Tibial nerve (tissue), 4 donors: ENCODE results near the gene CYFIP2.

Source experiments
- CTCF ChIP-seq, 5 experiments: fragments of 200-600 bp in 3 of 5; fragments of 450-650 bp in 2 of 5; sonication (generic) in 3 of 5; IDR thresholded peaks; one replicate each; pipeline ENCODE4 v1.5.1; 2016 to 2019; ENCODE audit warnings: antibody characterized with exemption in 5 of 5, mild to moderate bottlenecking in 3 of 5, moderate library complexity in 2 of 5
- EP300 ChIP-seq, 2 donors: sonication (generic); formaldehyde crosslinking; IDR thresholded peaks; one replicate each; pipeline ENCODE4 v1.6.1; 2017; ENCODE audit warnings: antibody characterized with exemption in 2 of 2, mild to moderate bottlenecking in 1 of 2
- POLR2A ChIP-seq, 2 donors: fragments of 450-650 bp; IDR thresholded peaks; one replicate each; pipeline ENCODE4 v1.6.1; 2017; ENCODE audit warnings: antibody characterized with exemption in 2 of 2, mild to moderate bottlenecking in 2 of 2, moderate library complexity in 2 of 2

- TF ChIP-seq CTCF (IDR thresholded peaks at IDR 0.05) = no peak
- TF ChIP-seq EP300 (IDR thresholded peaks at IDR 0.05) = no peak
- TF ChIP-seq POLR2A (IDR thresholded peaks at IDR 0.05) = no peak
Observed at GRCh38 chr5:157331807-157332206, 65.9 kb downstream of the CYFIP2 start.
